Activated naive CD4-positive, alpha-beta T cell treated with anti-CD3 and anti-CD28 coated beads, Interleukin-2, amount 50 U/mL, for 16 hours (primary cell): ENCODE data around the gene P4HB.
A peak's percentile ranks its signal among the peaks of the same experiment; 100 is the strongest.
"Not testable (repeated sequence)": the region's sequence is repeated elsewhere in the genome, so short reads cannot be mapped to it uniquely, and the experiment has no call there.

ENCODE experiments used
- DNase-seq: peaks from one replicate; pipeline ENCODE4 v3.0.0-alpha.2; 2020

Gene P4HB

DNA sequence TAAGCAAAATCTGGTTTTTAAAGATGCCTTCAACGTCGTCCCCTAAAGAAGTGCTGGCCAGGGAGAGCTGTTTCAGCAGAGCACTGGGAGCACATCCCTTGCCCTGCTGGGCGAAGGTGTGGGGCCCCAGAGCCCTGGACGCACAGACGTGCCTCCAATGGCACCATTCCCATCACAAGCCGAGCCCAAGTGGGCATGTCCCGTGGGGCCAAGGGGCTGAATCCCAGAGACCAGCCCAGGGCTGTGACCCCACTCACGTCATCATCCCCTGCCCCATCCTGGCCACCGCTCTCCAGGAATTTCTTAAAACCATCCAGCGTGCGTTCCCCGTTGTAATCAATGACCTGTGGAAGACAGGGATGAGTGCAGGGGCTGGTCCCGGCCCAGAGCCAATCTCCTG lies 15.4 kb downstream of the P4HB start:
- no peak for DNase-seq

DNA sequence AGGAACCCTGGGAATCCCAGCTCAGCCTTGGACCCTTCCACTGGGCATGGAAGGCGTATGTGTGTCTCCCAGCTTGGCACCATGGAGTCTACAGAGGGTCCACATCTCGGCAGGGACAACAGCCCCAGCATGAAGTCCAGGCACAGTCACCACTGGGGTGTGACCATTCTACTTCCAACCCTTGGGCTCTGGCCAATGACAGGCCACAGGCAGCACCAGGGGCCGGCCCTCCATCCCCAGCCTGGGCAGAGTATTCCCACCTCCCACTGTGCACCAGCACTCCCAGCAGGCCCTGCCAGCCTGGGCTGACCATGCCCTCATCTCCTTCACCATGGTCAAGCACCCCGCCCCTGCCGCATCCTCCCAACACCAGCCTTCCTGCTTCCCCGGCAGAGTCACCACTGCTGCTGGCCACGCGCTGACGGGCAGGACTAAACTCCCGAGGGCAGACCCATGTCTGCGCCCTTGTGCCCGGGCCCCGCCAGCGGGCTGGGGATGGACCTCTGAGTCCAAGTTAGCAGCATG lies 15.9 kb downstream of the P4HB start:
- no peak for DNase-seq

DNA sequence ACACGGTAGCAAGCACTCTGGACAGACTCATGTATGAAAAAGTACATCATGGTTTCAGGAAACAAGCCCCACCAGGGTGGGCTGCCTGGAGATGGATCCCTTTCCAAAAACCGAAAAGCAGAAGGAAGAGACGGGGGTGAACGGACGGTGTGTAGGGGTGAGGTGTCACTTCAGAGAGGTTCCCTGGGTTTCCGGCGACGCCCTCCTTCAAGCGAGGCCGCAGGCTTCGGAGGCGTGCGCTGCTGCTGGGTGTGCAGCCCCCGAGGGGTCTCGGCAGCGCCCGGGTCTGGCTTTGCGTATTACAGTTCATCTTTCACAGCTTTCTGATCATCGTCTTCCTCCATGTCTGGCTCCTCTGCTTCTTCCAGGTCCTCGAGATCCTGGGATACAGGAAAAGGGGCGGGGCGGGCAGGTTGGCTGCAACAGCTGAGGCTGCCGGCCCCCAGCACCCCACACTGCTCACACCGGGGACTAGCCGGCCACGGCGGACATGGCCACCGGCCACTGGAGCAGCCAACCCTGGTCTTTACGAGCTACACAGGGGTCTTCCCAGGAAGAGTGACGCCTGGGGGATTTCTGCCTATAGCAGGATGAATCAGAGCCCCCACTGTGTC lies 16.5 kb downstream of the P4HB start:
- no peak for DNase-seq

DNA sequence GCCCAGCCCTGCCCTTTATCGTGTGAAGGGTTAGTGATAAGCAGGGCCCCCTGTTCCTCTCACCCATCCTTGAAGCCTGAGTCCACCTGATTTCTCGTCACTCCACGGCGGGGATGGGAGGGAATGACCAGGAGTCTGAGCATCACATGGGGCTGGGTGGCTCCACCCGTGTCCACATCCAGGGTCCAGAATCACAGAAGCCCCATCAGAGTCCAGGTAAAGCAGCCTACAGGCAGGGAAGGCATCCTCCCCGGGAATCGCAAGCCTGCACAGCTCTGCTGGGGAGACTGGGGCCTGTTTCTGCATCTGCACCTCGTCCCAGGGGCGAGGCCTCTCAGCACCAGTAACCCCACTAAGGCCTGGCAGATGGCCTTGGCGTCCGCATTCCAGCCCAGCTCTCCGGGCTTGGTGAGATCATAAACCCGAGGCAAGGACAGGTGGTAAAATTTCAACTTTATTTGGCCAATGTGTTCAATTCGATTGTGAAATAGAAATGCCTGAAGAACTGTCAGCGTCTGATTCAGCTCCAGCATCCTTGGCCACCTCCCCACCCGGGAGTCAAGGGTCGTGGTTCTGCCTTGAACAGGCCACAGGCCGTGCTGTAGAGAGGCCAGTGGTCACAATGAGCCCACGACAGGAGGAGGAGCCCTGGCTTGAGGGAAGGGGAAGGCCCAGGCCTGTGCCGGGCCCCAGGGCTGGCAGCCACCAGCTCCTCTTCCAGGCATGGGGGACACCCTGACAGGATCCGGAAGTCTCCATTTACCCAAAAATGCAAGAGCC lies 17.4 kb downstream of the P4HB start:
- no peak for DNase-seq

DNA sequence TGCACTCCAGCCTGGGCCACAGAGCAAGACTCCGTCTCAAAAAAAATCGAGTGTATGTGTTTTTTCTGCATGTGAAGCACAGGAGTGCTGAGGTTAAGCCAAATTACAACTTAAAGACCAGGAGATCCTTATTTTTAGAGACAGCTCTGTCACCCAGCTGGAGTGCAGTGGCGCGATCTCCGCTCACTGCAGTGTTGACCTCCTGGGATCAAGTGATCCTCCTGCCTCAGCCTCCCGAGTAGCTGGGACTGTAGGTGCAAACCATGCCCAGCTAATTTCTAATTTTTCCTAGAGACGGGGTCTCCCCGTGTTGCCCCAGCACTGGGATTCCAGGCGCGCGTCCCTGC lies 18.0 kb downstream of the P4HB start:
- DNase-seq: no peak

DNA sequence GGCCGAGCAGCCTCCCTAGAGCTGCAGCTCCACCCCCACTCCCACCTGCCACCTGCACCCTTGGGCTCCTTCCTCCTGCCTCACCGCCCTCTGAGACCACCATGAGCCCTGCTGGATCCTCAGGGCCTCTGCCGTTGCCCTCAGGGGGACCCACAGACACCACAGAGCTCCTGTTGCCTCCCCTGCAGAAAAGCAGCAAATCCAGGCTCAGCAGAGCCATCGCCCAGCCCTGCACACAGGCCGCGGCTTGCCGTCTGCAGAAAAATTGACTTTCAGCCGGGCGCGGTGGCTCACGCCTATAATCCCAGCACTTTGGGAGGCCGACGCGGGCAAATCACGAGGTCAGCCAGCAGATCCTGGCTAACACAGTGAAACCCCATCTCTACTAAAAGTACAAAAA lies 18.5 kb downstream of the P4HB start:
- no peak for DNase-seq

DNA sequence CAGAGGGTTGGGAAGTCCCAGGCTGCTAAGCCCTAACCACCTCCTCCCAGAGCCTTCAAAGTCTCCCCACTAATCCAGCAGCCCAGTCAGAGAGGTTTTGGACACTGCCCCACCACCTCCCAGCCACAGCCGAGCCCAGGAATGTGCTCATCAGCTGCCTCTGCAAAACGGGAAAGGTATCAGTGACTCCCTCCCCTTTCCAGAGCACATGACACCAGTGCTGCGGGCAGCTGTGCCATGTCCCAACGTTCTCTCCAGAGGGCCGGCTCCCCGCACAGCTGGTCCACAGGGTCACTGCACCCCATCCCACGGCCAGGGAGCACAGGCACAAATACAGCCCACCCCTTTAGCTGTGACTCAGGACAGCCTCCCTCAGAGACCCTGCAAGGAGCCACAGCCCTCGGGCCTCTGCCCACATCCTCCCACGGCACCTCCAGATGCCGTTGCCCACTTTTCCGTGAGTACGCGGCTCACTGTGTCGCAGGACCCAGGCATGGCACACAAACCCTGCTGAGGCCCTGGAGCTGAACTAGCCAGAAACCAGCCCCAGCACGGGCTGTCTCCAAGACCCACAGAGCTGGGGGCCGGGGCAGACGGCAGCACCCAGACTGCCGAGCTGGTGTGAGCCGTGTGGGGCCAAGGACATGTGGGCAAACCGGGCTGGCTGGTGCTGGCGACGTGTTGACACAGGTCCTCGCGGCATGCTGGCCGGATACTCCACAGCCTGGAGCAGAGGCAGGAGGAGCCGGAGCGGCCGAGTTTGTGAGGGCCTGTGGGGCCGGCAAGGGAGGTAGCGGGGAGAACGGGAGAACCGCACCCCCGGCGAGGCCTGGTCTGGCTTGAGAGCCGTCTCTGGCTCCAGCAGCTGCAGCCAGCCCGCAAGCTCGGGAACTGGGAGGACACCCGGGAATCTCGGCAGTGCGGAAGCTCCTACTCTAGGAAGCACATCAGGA lies 19.2 kb downstream of the P4HB start:
- no peak for DNase-seq

DNA sequence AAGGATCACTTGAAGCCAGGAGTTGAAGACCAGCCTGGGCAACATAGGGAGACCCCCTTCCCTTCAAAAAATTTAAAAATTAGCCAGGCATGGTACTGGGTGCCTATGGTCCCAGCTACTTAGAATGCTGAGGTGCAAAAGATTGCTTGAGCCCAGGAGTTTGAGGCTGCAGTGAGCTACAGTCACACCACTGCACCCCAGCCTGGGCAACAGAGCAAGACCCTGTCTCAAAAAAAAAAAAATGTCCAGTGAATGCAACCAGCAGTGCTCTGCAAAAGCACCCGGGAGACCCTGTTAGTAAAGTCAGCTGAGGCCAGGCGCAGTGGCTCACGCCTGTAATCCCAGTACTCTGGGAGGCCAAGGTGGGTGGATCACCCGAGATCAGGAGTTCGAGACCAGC lies 20.3 kb downstream of the P4HB start:
- DNase-seq: not testable (repeated sequence)

DNA sequence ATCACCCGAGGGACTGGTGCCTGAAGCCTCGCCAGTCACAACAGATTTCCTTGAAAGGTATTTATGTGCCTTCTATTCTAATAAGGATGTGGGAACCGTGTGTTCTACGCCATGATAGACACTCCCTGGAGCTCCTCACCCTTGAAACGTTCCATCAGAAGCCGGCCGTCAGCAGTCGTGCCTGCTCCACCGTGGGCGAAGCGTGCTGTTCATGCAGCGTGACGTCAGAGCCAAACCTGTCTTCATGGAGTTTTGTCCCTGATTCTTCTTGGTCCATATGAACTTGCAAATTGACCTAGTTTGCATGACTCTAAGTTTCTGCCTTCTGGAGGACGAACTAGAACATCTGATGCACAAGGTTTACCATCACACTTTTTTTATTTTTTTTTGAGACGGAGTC lies 21.0 kb downstream of the P4HB start:
- DNase-seq: no peak

DNA sequence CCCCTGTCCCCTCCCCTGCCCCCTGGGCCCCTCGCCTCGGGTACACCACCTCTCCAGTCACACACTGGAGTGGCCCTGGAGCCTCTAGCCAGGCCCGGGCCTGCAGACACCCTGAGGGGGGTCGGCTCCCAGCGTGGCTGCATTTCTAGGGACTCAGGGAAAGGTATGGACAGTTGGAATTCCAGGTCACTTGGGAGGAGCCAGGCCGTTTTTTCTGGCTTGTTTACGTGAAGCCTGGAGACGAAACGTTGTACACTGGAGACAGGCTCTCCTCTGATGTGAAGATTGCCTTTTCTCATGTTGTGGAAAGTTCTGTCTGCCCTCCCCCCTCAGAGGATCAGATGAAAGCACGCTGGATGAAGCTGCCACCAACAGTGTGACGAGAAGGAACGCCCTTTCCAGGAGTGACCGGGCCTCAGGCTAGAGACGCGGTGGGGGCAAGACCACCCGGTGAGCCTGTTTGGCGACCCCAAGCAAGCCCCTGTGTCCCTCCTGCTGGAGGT lies 21.5 kb downstream of the P4HB start:
- no peak for DNase-seq

DNA sequence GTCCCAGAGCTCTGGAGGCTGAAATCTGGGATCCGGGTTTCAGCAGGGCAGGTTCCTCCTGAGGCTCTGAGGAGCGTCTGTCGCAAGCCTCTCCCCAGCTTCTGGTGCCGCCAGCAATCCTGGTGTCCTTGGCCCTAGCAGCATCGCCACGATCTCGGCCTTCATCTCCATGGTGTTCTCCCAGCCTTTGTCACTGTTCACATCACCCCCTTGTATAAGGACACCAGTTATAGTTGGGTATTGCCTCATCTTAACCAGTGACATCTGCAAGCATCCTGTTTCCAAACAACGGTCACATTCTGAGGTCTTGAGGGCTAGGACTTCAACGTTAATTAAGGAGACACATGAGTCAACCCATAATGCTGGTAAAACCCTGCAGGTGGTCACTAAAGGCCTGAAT lies 22.7 kb downstream of the P4HB start:
- DNase-seq: no peak

DNA sequence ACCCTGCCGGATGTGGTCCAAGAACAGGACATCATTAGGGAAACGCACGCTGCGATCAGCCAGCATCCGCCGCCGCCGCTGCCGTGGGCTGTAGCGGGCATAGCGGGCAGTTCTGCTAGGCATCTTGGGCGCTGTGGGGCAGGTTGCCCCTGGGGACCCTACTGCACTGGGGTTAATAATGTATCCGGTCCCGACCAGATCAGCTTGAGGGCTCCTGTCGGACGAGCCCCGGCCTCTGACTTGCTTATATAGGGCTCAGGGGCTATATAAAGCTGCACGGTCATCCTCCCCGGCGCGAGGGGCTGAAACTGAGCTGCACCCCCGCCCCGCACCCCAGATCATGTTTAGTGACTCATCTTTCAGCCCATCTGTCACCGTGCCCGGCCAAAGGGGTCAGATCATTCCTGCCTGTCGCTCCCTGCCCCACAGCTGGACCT lies 25.5 kb downstream of the P4HB start, which contains the start of gene PPP1R27:
Gene PPP1R27 (minus strand): TSS at position 220 of the 437 bp plus-strand sequence. CDS start 97 bp downstream, at position 123.
- no peak for DNase-seq

DNA sequence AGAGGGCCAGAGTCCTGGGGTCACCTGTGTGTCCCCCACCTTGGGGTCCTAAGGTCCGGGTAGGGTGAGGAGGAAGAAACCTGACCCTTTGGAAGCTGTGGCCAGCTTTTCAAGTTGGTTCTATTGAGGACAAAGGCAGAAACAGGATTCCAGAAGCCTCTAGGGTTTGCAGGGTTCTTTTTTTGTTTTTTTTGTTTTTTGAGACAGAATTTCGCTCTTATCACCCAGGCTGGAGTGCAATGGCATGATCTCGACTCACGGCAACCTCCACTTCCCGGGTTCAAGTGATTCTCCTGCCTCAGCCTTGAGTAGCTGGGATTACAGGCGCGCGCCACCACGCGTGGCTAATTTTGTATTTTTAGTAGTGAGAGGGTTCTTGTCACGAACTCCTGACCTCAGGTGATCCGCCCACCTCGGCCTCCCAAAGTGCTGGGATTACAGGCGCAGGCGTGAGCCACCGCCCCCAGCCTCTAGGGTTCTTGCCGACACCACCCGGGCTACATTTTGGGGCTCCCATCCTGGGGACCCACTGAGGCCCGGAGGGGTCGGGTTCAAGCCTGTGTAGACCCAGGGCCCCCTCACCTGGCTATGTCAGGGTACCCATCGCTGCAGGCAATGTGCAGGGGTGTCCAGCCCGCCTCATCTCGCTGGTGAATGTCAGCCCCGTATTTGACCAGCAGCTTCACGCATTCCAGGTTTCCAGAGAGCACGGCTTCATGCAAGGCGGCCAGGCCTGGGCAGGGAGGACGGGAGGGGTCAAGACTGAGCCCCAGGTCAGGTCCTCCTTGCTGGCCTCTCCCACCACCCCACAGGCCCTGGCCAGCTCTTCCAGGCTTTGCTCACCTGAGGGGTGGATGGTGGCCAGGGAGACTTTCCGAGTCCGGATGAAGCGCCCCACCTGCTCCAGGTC lies 26.2 kb downstream of the P4HB start:
- no peak for DNase-seq

DNA sequence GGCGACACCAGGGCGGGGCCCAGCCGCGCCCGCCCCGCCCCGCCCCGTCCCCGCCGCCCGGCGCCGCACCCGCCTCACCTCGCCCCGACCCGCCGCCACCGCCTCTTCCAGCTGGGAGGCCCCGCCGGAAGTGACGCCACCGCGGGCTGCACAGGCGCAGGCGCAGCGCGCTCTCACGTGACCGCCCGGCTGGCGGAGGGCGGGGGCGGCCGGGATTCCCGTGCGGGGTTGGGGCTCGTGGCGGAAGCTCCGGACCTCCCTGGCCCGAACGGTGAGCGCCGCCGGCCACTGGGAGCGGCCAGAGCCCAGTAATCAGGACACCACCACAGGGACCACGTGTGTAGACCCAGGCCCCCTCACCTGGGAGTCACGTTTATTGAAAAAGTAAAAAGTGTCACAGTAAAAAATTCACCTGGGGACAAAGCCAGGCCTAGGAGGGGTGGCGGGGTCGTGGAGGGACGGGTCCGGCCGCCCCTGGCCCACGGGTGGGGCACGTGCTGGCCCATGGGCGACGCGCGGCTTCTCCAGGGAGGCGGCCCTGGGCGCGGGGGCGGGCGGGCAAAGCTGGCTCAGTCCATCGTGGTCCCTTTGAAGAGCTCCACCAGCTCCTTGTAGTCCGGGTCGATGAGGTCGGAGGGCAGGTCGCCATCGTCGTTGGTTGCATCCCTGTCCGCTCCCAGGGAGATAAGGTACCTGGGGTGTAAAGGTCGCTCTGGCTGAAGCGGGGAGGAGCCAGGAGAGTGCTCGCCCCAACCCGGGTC lies 27.0 kb downstream of the P4HB start, which contains the start of gene MCRIP1:
Gene MCRIP1 (minus strand): TSS at position 132 of the 761 bp plus-strand sequence. CDS start 8,785 bp downstream, outside the sequence.
- DNase-seq: peak; percentile 95

DNA sequence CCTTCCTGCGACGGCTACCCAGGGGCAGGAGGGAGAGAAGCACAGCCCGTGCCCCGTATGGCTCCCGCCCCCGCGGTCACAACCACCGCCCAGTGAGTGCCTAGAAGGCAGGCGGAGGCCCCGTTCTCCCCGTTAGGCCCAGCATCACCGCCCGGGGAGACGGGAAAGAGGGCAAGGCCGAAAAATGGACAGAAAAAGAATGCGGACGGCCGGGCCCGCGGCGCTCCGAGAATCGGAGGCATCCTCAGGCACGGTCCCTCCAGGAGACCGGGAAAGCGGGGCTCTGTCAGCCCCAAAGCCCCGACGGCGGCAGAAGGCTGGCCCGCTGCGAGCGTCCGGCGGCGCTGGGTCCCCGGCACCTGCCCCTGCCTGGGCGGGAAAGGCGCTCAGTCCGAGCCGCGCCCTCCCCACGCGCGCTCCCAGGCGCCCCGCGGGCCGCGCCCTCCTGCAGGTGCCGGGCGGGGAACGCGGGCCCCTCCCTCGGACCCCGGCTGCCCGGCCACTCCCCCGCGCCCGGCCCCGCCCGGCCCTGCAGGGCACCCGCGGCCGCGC lies 27.7 kb downstream of the P4HB start:
- peak; percentile 56 for DNase-seq

DNA sequence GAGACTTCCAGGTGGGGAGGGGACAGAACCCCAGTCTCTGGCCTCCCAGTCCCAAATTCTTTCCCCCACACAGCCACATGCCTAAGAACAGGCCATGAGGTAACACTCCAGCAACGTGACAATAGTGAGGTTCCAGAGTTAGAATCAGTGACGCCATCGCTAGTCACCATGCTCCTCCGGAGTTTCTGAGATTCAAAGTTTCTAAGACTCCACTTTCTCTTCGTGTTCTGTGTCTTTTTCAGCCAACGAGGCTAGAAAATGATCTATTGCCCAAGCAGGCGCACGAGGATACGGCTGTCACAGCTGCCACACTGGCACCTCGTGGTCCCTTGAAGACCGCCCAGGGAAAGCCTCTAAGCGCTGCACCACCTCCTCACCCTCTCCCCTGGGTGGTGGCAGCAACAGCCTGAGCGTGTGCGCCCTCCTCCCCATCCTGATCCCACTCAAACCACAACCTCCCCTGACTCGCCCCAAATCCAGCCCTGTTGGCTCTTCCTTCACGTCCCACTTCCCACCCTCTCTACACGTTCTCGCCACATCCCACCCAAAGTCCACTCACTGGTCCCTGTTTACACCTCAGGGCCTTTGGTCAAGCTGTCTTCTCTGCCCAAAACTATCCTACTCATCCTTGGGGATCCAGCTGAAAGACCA lies 28.3 kb downstream of the P4HB start:
- DNase-seq: peak; percentile 60

DNA sequence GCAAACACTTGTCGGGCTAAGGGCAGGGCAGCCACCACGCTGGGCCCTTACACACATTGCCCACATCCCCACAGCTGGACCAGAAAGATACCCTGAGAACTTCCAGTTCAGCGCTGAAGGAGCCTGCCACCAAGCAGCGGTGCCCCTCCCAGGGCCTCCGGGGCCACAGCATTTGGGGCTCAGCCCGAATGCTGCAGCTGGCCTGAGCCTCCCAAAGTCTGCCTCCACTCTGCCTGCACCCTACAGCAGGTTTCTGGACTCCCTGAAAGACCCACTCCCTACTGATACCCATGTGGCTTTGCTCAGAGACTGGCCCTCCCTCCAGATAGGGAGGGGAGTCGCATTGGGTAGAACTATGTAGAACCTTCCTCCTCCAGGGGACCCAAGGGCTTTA lies 28.8 kb downstream of the P4HB start:
- no peak for DNase-seq

DNA sequence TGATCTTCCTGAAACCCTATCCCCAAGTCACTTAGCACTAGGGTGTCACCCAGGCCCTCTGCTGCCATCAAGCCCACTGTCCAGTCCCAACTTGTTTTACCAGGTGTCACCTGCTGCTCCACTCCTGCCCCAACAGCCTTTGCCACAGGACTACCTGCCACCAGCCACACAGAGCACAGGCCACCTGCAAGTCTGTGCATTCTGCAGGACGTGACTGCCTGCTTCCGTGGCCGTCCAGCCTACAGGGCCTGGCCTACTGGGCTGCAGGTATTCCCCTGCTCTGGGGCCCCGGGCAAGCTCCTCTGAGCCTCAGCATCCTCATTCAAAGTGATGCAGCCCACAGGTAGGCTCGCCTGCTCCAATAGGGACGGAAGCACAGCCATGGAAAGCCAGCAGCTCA lies 30.5 kb downstream of the P4HB start:
- no peak for DNase-seq

DNA sequence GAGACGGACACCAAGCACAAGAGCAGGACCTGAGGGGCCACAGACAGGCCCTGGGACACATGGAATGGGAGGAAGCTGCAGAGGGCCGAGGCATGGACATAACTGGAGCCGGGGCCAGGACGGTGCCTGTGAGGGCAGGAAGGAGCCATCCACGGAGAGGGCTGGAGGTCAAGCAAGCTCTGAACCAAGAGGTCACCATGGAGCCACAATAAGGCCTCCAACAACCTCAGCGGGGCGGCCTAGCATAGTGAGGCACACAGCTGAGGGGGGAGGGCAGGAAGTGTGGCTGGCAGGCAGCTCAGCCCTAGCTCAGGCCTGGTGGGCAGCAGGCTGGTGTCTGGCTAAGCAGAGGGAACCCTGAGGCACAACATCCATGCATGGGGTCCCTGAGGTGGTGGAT lies 31.7 kb downstream of the P4HB start:
- no peak for DNase-seq

DNA sequence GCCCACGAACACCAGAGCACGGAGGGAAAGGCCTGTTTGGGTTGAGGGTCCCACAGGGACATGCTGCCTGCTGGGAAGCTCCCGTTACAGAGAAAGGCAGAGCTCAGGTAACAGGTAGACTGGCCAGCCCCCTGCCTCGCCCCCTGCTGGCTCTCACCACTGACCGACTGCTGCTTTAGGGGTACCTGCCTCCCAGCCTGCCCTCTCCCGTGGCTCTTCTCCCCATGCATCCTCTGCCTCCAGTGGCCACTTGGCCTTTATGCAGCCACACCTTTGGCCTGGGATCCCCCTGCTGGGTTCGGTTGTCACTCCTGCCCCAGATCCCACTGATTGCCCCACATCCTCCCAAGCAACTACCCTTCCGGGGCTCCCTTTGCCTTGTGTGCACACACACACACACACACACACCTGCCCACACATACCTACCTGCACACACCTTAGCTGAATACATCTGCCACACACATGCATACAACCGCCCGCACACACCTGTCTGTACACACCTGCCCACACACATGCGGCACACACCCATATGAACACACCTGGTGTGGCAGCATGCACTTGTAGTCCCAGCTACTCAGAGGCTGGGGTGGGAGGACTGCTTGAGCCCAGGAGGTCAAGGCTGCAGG lies 34.4 kb downstream of the P4HB start:
- no peak for DNase-seq
